22Rv1 (cell line): Measurements from ENCODE around the gene OMG.

ENCODE experiments used
- CTCF ChIP-seq: fragments of 450-650 bp; IDR thresholded peaks from 2 replicates; pipeline ENCODE4 v1.5.1; 2017; ENCODE audit warnings: mild to moderate bottlenecking
- ZFX ChIP-seq: fragments of 450-650 bp; IDR thresholded peaks from 2 replicates; pipeline ENCODE4 v1.6.1; 2017; ENCODE audit warnings: antibody characterized with exemption, borderline replicate concordance

- TF ChIP-seq CTCF (no peak), ZFX (no peak)
These were observed 24.8 kb downstream of the OMG start for GRCh38 chr17:31272236-31272635.
